ENCODE results near the gene POLL. TPM values are rescaled to one million over a fixed set of nuclear protein-coding genes. Genes with fewer than 3 reads are reported as not detected.

Gene POLL
- total and polyA plus RNA-seq, 2 of the 4 experiments (the other 2 are of a cell fraction): 6.3 to 23.7 TPM

- no peak overlapping the region for H2AFZ ChIP-seq (replicated peaks; ENCODE audit: low read length, poor library complexity)
- no peak for DNase-seq
- no peaks in the 10 kb centered on the region for H3K4me1 ChIP-seq (ENCODE audit: control insufficient read depth, insufficient read depth, low read length)
- BruUV-seq (replicated peaks): no TSS peak
- H3K9me1 ChIP-seq (ENCODE audit: insufficient read depth, low read length): no peaks in the 10 kb centered on the region
- dilution Hi-C loops (cut with HindIII; ENCODE audit: low sequenced_read_pairs, unreplicated experiment) (no loop called here), in situ Hi-C loops (cut with MboI; ENCODE audit: low sequenced_read_pairs) (no loop called here), intact Hi-C loops (cut with micrococcal nuclease) (no loop called here)
- H4K20me1 ChIP-seq (ENCODE audit: insufficient read depth, low read length): no peaks in the 10 kb centered on the region
- no peak overlapping the region for H2BK120ac ChIP-seq (ENCODE audit: low read depth, low read length)
- no peak overlapping the region for H3K14ac ChIP-seq (replicated peaks; ENCODE audit: low read depth, low read length)
- no peaks in the 10 kb centered on the region for H3K27me3 ChIP-seq (ENCODE audit: control insufficient read depth, insufficient read depth, low read length)
- H2BK20ac ChIP-seq (ENCODE audit: low read depth, low read length): no peak overlapping the region
- no peak overlapping the region for H4K8ac ChIP-seq (ENCODE audit: low read depth in 2 of 2, low read length in 2 of 2)
- no peak overlapping the region for H3K56ac ChIP-seq (ENCODE audit: extremely low read depth, insufficient read depth, low read length)
- H3K79me1 ChIP-seq (ENCODE audit: low read depth in 1 of 2, low read length in 2 of 2): peaks cover 0 to under 1% of the 10 kb centered on the region in 2 experiments; a peak in 1 of 4 replicates
- TF ChIP-seq RFX5 (IDR thresholded peaks at IDR 0.05; ENCODE audit: low read depth, low read length) (no peak), ELK1 (IDR thresholded peaks at IDR 0.05; ENCODE audit: borderline replicate concordance, low read depth, low read length) (no peak), RAD21 (IDR thresholded peaks at IDR 0.05; ENCODE audit: low read length) (no peak), MAZ (IDR thresholded peaks at IDR 0.05; ENCODE audit: borderline replicate concordance, low read depth, low read length) (no peak), POLR2A (IDR thresholded peaks at IDR 0.05; ENCODE audit: low read depth, low read length) (no peak), MAFK (IDR thresholded peaks at IDR 0.05; ENCODE audit: low read depth, low read length) (no peak), SMC3 (IDR thresholded peaks at IDR 0.05; ENCODE audit: low read depth, low read length) (no peak), FOS (IDR thresholded peaks at IDR 0.05; ENCODE audit: low read depth, low read length) (no peak), CEBPB (IDR thresholded peaks at IDR 0.05; ENCODE audit: low read depth, low read length) (no peak)
- TF ChIP-seq, protein P1, sequence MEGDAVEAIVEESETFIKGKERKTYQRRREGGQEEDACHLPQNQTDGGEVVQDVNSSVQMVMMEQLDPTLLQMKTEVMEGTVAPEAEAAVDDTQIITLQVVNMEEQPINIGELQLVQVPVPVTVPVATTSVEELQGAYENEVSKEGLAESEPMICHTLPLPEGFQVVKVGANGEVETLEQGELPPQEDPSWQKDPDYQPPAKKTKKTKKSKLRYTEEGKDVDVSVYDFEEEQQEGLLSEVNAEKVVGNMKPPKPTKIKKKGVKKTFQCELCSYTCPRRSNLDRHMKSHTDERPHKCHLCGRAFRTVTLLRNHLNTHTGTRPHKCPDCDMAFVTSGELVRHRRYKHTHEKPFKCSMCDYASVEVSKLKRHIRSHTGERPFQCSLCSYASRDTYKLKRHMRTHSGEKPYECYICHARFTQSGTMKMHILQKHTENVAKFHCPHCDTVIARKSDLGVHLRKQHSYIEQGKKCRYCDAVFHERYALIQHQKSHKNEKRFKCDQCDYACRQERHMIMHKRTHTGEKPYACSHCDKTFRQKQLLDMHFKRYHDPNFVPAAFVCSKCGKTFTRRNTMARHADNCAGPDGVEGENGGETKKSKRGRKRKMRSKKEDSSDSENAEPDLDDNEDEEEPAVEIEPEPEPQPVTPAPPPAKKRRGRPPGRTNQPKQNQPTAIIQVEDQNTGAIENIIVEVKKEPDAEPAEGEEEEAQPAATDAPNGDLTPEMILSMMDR (conservative IDR thresholded peaks at IDR 0.05; ENCODE audit: low read depth, low read length): no peak
- no peak overlapping the region for H2AK5ac ChIP-seq (ENCODE audit: low read depth, low read length)
- no peak for ATAC-seq (ENCODE audit: low read depth)
- H4K5ac ChIP-seq (ENCODE audit: low read depth, low read length): no peak overlapping the region
- POLR2A ChIA-PET (ENCODE audit: unreplicated experiment): interaction anchor here (0.6 kb wide), 1 partner anchor 134 kb away, joined by 3 read pairs; no protein-coding TSS in a partner anchor
- H2BK5ac ChIP-seq (ENCODE audit: low read depth, low read length, poor library complexity, severe bottlenecking): no peak overlapping the region
- H3K36me3 ChIP-seq (ENCODE audit: control insufficient read depth, insufficient read depth, low read length): peaks cover 2% of the 10 kb centered on the region; the same call in 1 of the 2 replicates
- H3K4me3 ChIP-seq (ENCODE audit: insufficient read depth, low read depth, low read length): no peak overlapping the region
- H3K18ac ChIP-seq (ENCODE audit: low read depth, low read length): no peak overlapping the region
- 54% methylated on average over 3 of the region's 14 CpGs; no CpG with 5 or more reads in 1 of the 2 experiments for WGBS, 2 experiments (ENCODE audit: extremely low coverage in 2 of 2, insufficient read length in 1 of 2)
- no peak overlapping the region for H3K4ac ChIP-seq (ENCODE audit: low read depth, low read length)
- CTCF ChIA-PET: interaction anchor here (0.7 kb wide), 1 partner anchor 436 kb away, joined by 3 read pairs; no protein-coding TSS in a partner anchor
- H3K23ac ChIP-seq (ENCODE audit: low read depth, low read length): no peak overlapping the region; the same call in 1 of the 2 replicates
- no peak overlapping the region for H2BK15ac ChIP-seq (ENCODE audit: low read depth, low read length)
- no peak overlapping the region for H2AK9ac ChIP-seq (replicated peaks; ENCODE audit: low read depth, low read length, poor library complexity)
- no peak overlapping the region for H4K91ac ChIP-seq (ENCODE audit: insufficient read depth, low read depth, low read length)
- H3K9me3 ChIP-seq (ENCODE audit: control insufficient read depth, insufficient read depth, low read length): no peaks in the 10 kb centered on the region
- no peak overlapping the region for H3K4me2 ChIP-seq (ENCODE audit: low read depth, low read length)
- H3K27ac ChIP-seq (ENCODE audit: insufficient read depth, low read length): no peak overlapping the region
- H3K9ac ChIP-seq (ENCODE audit: low read depth, low read length): no peak overlapping the region
These were observed 9.2 kb upstream of the POLL start for GRCh38 chr10:101597091-101597900.

Data from IMR-90 (cell line).